Fibroblast of villous mesenchyme (primary cell): ENCODE measurements around the gene CLCN3. TPM values are rescaled to one million over a fixed set of nuclear protein-coding genes. Genes with fewer than 3 reads are reported as not detected.

Experiments
- DNase-seq: peaks from one replicate; pipeline ENCODE4 v3.0.0-alpha.2; 2010; ENCODE audit warnings: low read depth
- H3K4me3 ChIP-seq: 2 replicates; pipeline ENCODE4 v1.5.1; 2011; ENCODE audit warnings: low read depth, mild to moderate bottlenecking, low read length
- CTCF ChIP-seq: IDR thresholded peaks from 2 replicates; pipeline ENCODE4 v1.5.1; 2012; ENCODE audit warnings: low read depth, mild to moderate bottlenecking, low read length; ENCODE audit not compliant: insufficient read depth
- total RNA-seq: library from RNA; depleted of rRNA; stranded (reverse); fragments of >200 nt; gene quantifications from 2 replicates; pipeline ENCODE4 v1.2.3, GENCODE V29; 2012

The CLCN3 gene
- total RNA-seq, 1 donor: 30.7 TPM

GRCh38 chr4:169625886-169626285 is 5.5 kb downstream of the CLCN3 start:
- DNase-seq: no peak

GRCh38 chr4:169626331-169627282 is 6.2 kb downstream of the CLCN3 start:
- TF ChIP-seq CTCF: no peak

More at GRCh38 chr4:169625886-169626285, 5.5 kb downstream of the CLCN3 start:
- no peak for TF ChIP-seq CTCF
- no peak overlapping the region for H3K4me3 ChIP-seq

GRCh38 chr4:169627307-169627706 is 6.9 kb downstream of the CLCN3 start:
- DNase-seq: no peak
- H3K4me3 ChIP-seq: no peak overlapping the region
- no peak for TF ChIP-seq CTCF

More at GRCh38 chr4:169626331-169627282, 6.2 kb downstream of the CLCN3 start:
- DNase-seq: no peak
- no peak overlapping the region for H3K4me3 ChIP-seq

GRCh38 chr4:169628579-169628978 is 8.2 kb downstream of the CLCN3 start:
- no peak for TF ChIP-seq CTCF

GRCh38 chr4:169630069-169630468 is 9.7 kb downstream of the CLCN3 start:
- no peak for DNase-seq
- no peak overlapping the region for H3K4me3 ChIP-seq
- no peak for TF ChIP-seq CTCF

More at GRCh38 chr4:169628579-169628978, 8.2 kb downstream of the CLCN3 start:
- no peak overlapping the region for H3K4me3 ChIP-seq
- DNase-seq: no peak

- TF ChIP-seq CTCF: no peak
- no peak for DNase-seq
- no peak overlapping the region for H3K4me3 ChIP-seq
These were observed 12.5 kb downstream of the CLCN3 start for GRCh38 chr4:169632896-169633295.
